ENCODE results near the gene CDKN2C.

CDKN2C gene

GRCh38 chr1:50979937-50980336 is 9.9 kb downstream of the CDKN2C start:
- H3K36me3 ChIP-seq (ENCODE audit: control insufficient read depth in 2 of 2, insufficient read depth in 2 of 2, low read length in 2 of 2): no peaks in the 10 kb centered on the region
- no peak overlapping the region for H3K4me3 ChIP-seq (ENCODE audit: low read length in 2 of 2)
- no peak overlapping the region for H3K9ac ChIP-seq (ENCODE audit: low read depth in 1 of 2, low read length in 2 of 2)
- H3K27me3 ChIP-seq (ENCODE audit: control insufficient read depth in 2 of 2, insufficient read depth in 2 of 2, low read length in 2 of 2): no peaks in the 10 kb centered on the region
- H3K9me3 ChIP-seq (ENCODE audit: control insufficient read depth in 2 of 2, low read length in 2 of 2): no peaks in the 10 kb centered on the region
- no peak overlapping the region for H3K27ac ChIP-seq (ENCODE audit: low read depth in 2 of 2, low read length in 2 of 2)
- peaks cover 4 to 5% of the 10 kb centered on the region in 2 donors for H3K4me1 ChIP-seq (ENCODE audit: control insufficient read depth in 2 of 2, insufficient read depth in 2 of 2, low read length in 2 of 2)

GRCh38 chr1:50980505-50980904 is 10.5 kb downstream of the CDKN2C start:
- H3K4me3 ChIP-seq (ENCODE audit: low read length in 2 of 2): no peak overlapping the region
- no peak overlapping the region for H3K27ac ChIP-seq (ENCODE audit: low read depth in 2 of 2, low read length in 2 of 2)
- no peaks in the 10 kb centered on the region for H3K36me3 ChIP-seq (ENCODE audit: control insufficient read depth in 2 of 2, insufficient read depth in 2 of 2, low read length in 2 of 2)
- H3K9me3 ChIP-seq (ENCODE audit: control insufficient read depth in 2 of 2, low read length in 2 of 2): no peaks in the 10 kb centered on the region
- no peak overlapping the region for H3K9ac ChIP-seq (ENCODE audit: low read depth in 1 of 2, low read length in 2 of 2)
- H3K27me3 ChIP-seq (ENCODE audit: control insufficient read depth in 2 of 2, insufficient read depth in 2 of 2, low read length in 2 of 2): no peaks in the 10 kb centered on the region
- peaks cover 4 to 5% of the 10 kb centered on the region in 2 donors for H3K4me1 ChIP-seq (ENCODE audit: control insufficient read depth in 2 of 2, insufficient read depth in 2 of 2, low read length in 2 of 2)

GRCh38 chr1:50981741-50982140 is 11.7 kb downstream of the CDKN2C start:
- Histone ChIP-seq H3K4me1 (ENCODE audit: control insufficient read depth in 2 of 2, insufficient read depth in 2 of 2, low read length in 2 of 2) (peaks cover 3 to 4% of the 10 kb centered on the region in 2 donors), H3K36me3 (ENCODE audit: control insufficient read depth in 2 of 2, insufficient read depth in 2 of 2, low read length in 2 of 2) (no peaks in the 10 kb centered on the region), H3K27me3 (ENCODE audit: control insufficient read depth in 2 of 2, insufficient read depth in 2 of 2, low read length in 2 of 2) (no peaks in the 10 kb centered on the region), H3K9ac (ENCODE audit: low read depth in 1 of 2, low read length in 2 of 2) (no peak overlapping the region), H3K4me3 (ENCODE audit: low read length in 2 of 2) (no peak overlapping the region), H3K9me3 (ENCODE audit: control insufficient read depth in 2 of 2, low read length in 2 of 2) (no peaks in the 10 kb centered on the region), H3K27ac (ENCODE audit: low read depth in 2 of 2, low read length in 2 of 2) (no peak overlapping the region)

- H3K9ac ChIP-seq (ENCODE audit: low read depth in 1 of 2, low read length in 2 of 2): no peak overlapping the region
- H3K4me3 ChIP-seq (ENCODE audit: low read length in 2 of 2): no peak overlapping the region
- no peaks in the 10 kb centered on the region for H3K9me3 ChIP-seq (ENCODE audit: control insufficient read depth in 2 of 2, low read length in 2 of 2)
- H3K27ac ChIP-seq (ENCODE audit: low read depth in 2 of 2, low read length in 2 of 2): no peak overlapping the region
- no peaks in the 10 kb centered on the region for H3K27me3 ChIP-seq (ENCODE audit: control insufficient read depth in 2 of 2, insufficient read depth in 2 of 2, low read length in 2 of 2)
- no peaks in the 10 kb centered on the region for H3K36me3 ChIP-seq (ENCODE audit: control insufficient read depth in 2 of 2, insufficient read depth in 2 of 2, low read length in 2 of 2)
- peaks cover 3 to 4% of the 10 kb centered on the region in 2 donors for H3K4me1 ChIP-seq (ENCODE audit: control insufficient read depth in 2 of 2, insufficient read depth in 2 of 2, low read length in 2 of 2)
Observed at GRCh38 chr1:50982611-50983010, 12.6 kb downstream of the CDKN2C start.

GRCh38 chr1:50983219-50983802 is 13.3 kb downstream of the CDKN2C start:
- Histone ChIP-seq H3K27me3 (ENCODE audit: control insufficient read depth in 2 of 2, insufficient read depth in 2 of 2, low read length in 2 of 2) (no peaks in the 10 kb centered on the region), H3K4me3 (ENCODE audit: low read length in 2 of 2) (no peak overlapping the region), H3K9me3 (ENCODE audit: control insufficient read depth in 2 of 2, low read length in 2 of 2) (no peaks in the 10 kb centered on the region), H3K36me3 (ENCODE audit: control insufficient read depth in 2 of 2, insufficient read depth in 2 of 2, low read length in 2 of 2) (no peaks in the 10 kb centered on the region), H3K9ac (ENCODE audit: low read depth in 1 of 2, low read length in 2 of 2) (no peak overlapping the region), H3K4me1 (ENCODE audit: control insufficient read depth in 2 of 2, insufficient read depth in 2 of 2, low read length in 2 of 2) (peaks cover 3 to 4% of the 10 kb centered on the region in 2 donors), H3K27ac (ENCODE audit: low read depth in 2 of 2, low read length in 2 of 2) (no peak overlapping the region)

GRCh38 chr1:50985094-50985493 is 15.0 kb downstream of the CDKN2C start:
- no peak overlapping the region for H3K4me3 ChIP-seq (ENCODE audit: low read length in 2 of 2)
- no peak overlapping the region for H3K27ac ChIP-seq (ENCODE audit: low read depth in 2 of 2, low read length in 2 of 2)
- H3K9me3 ChIP-seq (ENCODE audit: control insufficient read depth in 2 of 2, low read length in 2 of 2): no peaks in the 10 kb centered on the region
- H3K27me3 ChIP-seq (ENCODE audit: control insufficient read depth in 2 of 2, insufficient read depth in 2 of 2, low read length in 2 of 2): no peaks in the 10 kb centered on the region
- H3K36me3 ChIP-seq (ENCODE audit: control insufficient read depth in 2 of 2, insufficient read depth in 2 of 2, low read length in 2 of 2): no peaks in the 10 kb centered on the region
- no peaks in the 10 kb centered on the region for H3K4me1 ChIP-seq (ENCODE audit: control insufficient read depth in 2 of 2, insufficient read depth in 2 of 2, low read length in 2 of 2)
- H3K9ac ChIP-seq (ENCODE audit: low read depth in 1 of 2, low read length in 2 of 2): no peak overlapping the region

GRCh38 chr1:50986653-50987052 is 16.6 kb downstream of the CDKN2C start:
- no peak overlapping the region for H3K9ac ChIP-seq (ENCODE audit: low read depth in 1 of 2, low read length in 2 of 2)
- no peaks in the 10 kb centered on the region for H3K27me3 ChIP-seq (ENCODE audit: control insufficient read depth in 2 of 2, insufficient read depth in 2 of 2, low read length in 2 of 2)

GRCh38 chr1:50989694-50990093 is 19.6 kb downstream of the CDKN2C start:
- no peaks in the 10 kb centered on the region for H3K9me3 ChIP-seq (ENCODE audit: control insufficient read depth in 2 of 2, low read length in 2 of 2)
- H3K27me3 ChIP-seq (ENCODE audit: control insufficient read depth in 2 of 2, insufficient read depth in 2 of 2, low read length in 2 of 2): no peaks in the 10 kb centered on the region
- no peaks in the 10 kb centered on the region for H3K4me1 ChIP-seq (ENCODE audit: control insufficient read depth in 2 of 2, insufficient read depth in 2 of 2, low read length in 2 of 2)
- H3K9ac ChIP-seq (ENCODE audit: low read depth in 1 of 2, low read length in 2 of 2): no peak overlapping the region
- no peaks in the 10 kb centered on the region for H3K36me3 ChIP-seq (ENCODE audit: control insufficient read depth in 2 of 2, insufficient read depth in 2 of 2, low read length in 2 of 2)
- H3K27ac ChIP-seq (ENCODE audit: low read depth in 2 of 2, low read length in 2 of 2): no peak overlapping the region
- no peak overlapping the region for H3K4me3 ChIP-seq (ENCODE audit: low read length in 2 of 2)

More at GRCh38 chr1:50986653-50987052, 16.6 kb downstream of the CDKN2C start:
- Histone ChIP-seq H3K9me3 (ENCODE audit: control insufficient read depth in 2 of 2, low read length in 2 of 2) (no peaks in the 10 kb centered on the region), H3K4me3 (ENCODE audit: low read length in 2 of 2) (no peak overlapping the region), H3K27ac (ENCODE audit: low read depth in 2 of 2, low read length in 2 of 2) (no peak overlapping the region), H3K4me1 (ENCODE audit: control insufficient read depth in 2 of 2, insufficient read depth in 2 of 2, low read length in 2 of 2) (no peaks in the 10 kb centered on the region), H3K36me3 (ENCODE audit: control insufficient read depth in 2 of 2, insufficient read depth in 2 of 2, low read length in 2 of 2) (no peaks in the 10 kb centered on the region)

GRCh38 chr1:50992532-50993318 is 22.7 kb downstream of the CDKN2C start:
- no peak overlapping the region for H3K27ac ChIP-seq (ENCODE audit: low read depth in 2 of 2, low read length in 2 of 2)
- H3K9me3 ChIP-seq (ENCODE audit: control insufficient read depth in 2 of 2, low read length in 2 of 2): no peaks in the 10 kb centered on the region
- H3K36me3 ChIP-seq (ENCODE audit: control insufficient read depth in 2 of 2, insufficient read depth in 2 of 2, low read length in 2 of 2): no peaks in the 10 kb centered on the region
- H3K4me3 ChIP-seq (ENCODE audit: low read length in 2 of 2): no peak overlapping the region
- no peaks in the 10 kb centered on the region for H3K4me1 ChIP-seq (ENCODE audit: control insufficient read depth in 2 of 2, insufficient read depth in 2 of 2, low read length in 2 of 2)
- no peak overlapping the region for H3K9ac ChIP-seq (ENCODE audit: low read depth in 1 of 2, low read length in 2 of 2)
- H3K27me3 ChIP-seq (ENCODE audit: control insufficient read depth in 2 of 2, insufficient read depth in 2 of 2, low read length in 2 of 2): no peaks in the 10 kb centered on the region

GRCh38 chr1:50993645-50994044 is 23.6 kb downstream of the CDKN2C start:
- Histone ChIP-seq H3K4me3 (ENCODE audit: low read length in 2 of 2) (no peak overlapping the region), H3K4me1 (ENCODE audit: control insufficient read depth in 2 of 2, insufficient read depth in 2 of 2, low read length in 2 of 2) (no peaks in the 10 kb centered on the region), H3K9ac (ENCODE audit: low read depth in 1 of 2, low read length in 2 of 2) (no peak overlapping the region), H3K27ac (ENCODE audit: low read depth in 2 of 2, low read length in 2 of 2) (no peak overlapping the region), H3K9me3 (ENCODE audit: control insufficient read depth in 2 of 2, low read length in 2 of 2) (no peaks in the 10 kb centered on the region), H3K36me3 (ENCODE audit: control insufficient read depth in 2 of 2, insufficient read depth in 2 of 2, low read length in 2 of 2) (no peaks in the 10 kb centered on the region), H3K27me3 (ENCODE audit: control insufficient read depth in 2 of 2, insufficient read depth in 2 of 2, low read length in 2 of 2) (no peaks in the 10 kb centered on the region)
